Germinal center (tissue), 1 donor: ENCODE data around the gene SAXO2.
"Not testable (repeated sequence)": the region's sequence is repeated elsewhere in the genome, so short reads cannot be mapped to it uniquely, and the experiment has no call there.

ENCODE experiments used
- DNase-seq: peaks from one replicate; pipeline ENCODE4 v3.0.0; 2012; ENCODE audit warnings: mixed read lengths, low spot score

Gene SAXO2

GRCh38 chr15:82314769-82315518 is 52.3 kb downstream of the SAXO2 start:
- no peak for DNase-seq

- DNase-seq, result no peak
These were observed 53.1 kb downstream of the SAXO2 start for GRCh38 chr15:82315519-82316246.

- not testable (repeated sequence) for DNase-seq
These were observed 53.9 kb downstream of the SAXO2 start for GRCh38 chr15:82316247-82317090.

- no peak for DNase-seq
These were observed 54.5 kb downstream of the SAXO2 start for GRCh38 chr15:82317091-82317489.

- not testable (repeated sequence) for DNase-seq
These were observed 54.9 kb downstream of the SAXO2 start for GRCh38 chr15:82317516-82317915.

- DNase-seq, result not testable (repeated sequence)
These were observed 55.7 kb downstream of the SAXO2 start for GRCh38 chr15:82318281-82318680.

GRCh38 chr15:82319522-82320278 is 57.1 kb downstream of the SAXO2 start:
- not testable (repeated sequence) for DNase-seq

- not testable (repeated sequence) for DNase-seq
These were observed 58.2 kb downstream of the SAXO2 start for GRCh38 chr15:82320861-82321260.

- not testable (repeated sequence) for DNase-seq
These were observed 59.9 kb downstream of the SAXO2 start for GRCh38 chr15:82322488-82322887.

GRCh38 chr15:82324831-82325230 is 62.2 kb downstream of the SAXO2 start:
- DNase-seq, result not testable (repeated sequence)

- DNase-seq, result not testable (repeated sequence)
These were observed 63.0 kb downstream of the SAXO2 start for GRCh38 chr15:82325646-82326045.

GRCh38 chr15:82326896-82327295 is 64.3 kb downstream of the SAXO2 start:
- DNase-seq, result not testable (repeated sequence)

- DNase-seq, result not testable (repeated sequence)
These were observed 64.8 kb downstream of the SAXO2 start for GRCh38 chr15:82327372-82327771.

- DNase-seq, result not testable (repeated sequence)
These were observed 66.4 kb downstream of the SAXO2 start for GRCh38 chr15:82329039-82329438.

GRCh38 chr15:82330921-82331320 is 68.3 kb downstream of the SAXO2 start:
- DNase-seq, result not testable (repeated sequence)

- DNase-seq, result not testable (repeated sequence)
These were observed 69.1 kb downstream of the SAXO2 start for GRCh38 chr15:82331576-82332304.

GRCh38 chr15:82332711-82333602 is 70.3 kb downstream of the SAXO2 start:
- DNase-seq, result not testable (repeated sequence)

- not testable (repeated sequence) for DNase-seq
These were observed 71.3 kb downstream of the SAXO2 start for GRCh38 chr15:82333603-82334553.
